Stimulated activated CD8-positive, alpha-beta memory T cell treated with anti-CD3 and anti-CD28 coated beads, Interleukin-12 subunit alpha, Interleukin-12 subunit beta, amount 100 ng/mL, for 4 hours (primary cell): Measurements from ENCODE around the gene EYA2.

ENCODE experiments used
- DNase-seq: peaks from one replicate; pipeline ENCODE4 v3.0.0-alpha.2; 2020; ENCODE audit warnings: low read depth

Gene EYA2

DNA sequence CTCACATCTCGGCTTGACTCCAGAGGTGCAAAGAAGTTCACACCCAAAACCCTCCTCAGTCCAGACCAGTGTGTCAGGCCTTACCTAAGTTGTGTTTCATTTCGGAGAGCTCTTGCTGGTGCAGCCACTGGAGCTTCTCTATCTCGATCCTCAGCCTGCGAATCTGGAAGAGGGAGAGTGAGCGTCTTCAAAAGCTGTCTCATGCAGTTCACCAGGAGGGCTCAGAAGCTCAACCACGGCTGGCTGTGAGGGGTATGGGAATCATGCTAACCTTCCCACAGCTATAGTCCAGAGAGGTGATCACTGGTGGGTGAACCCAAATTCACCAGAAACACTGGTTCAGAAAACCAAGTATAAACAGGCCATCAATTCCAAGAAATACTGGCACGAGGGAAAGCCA is 332.5 kb downstream of the EYA2 start:
- no peak for DNase-seq

DNA sequence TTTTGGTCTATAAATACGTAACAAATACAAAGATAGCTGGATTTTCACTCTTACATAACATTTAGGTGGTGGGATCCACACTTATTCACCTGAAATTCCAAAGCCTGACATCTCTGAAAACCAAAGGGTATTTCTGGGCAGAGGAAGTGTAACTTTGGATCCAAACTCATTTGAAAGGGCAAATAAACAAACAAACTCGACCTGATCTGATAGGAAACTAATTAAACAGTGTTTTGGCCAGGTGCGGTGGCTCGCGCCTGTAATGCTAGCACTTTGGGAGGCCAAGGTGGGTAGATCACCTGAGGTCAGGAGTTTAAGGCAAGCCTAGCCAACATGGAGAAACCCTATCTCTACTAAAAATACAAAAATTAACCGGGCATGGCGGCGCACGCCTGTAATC is 332.9 kb downstream of the EYA2 start:
- DNase-seq, result no peak

DNA sequence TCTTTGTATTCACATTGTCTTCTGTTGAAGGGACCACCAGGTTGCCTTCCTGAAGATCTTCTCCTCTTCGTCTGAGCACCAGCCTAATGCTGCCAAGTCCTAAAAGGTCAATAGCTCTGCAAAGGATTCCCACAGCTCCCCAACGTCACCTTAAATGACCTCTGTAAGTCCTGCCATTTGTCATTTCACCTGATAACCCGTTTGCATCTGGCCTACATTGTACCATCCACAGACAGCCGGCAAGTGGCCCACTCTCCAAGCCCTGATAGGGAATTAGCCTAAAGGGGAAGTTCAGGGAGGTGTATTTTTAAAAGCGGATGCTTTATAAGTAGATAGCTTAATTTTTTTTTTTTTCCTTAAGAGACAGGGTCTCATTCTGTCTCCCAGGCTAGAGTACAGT is 334.0 kb downstream of the EYA2 start:
- DNase-seq, result no peak

DNA sequence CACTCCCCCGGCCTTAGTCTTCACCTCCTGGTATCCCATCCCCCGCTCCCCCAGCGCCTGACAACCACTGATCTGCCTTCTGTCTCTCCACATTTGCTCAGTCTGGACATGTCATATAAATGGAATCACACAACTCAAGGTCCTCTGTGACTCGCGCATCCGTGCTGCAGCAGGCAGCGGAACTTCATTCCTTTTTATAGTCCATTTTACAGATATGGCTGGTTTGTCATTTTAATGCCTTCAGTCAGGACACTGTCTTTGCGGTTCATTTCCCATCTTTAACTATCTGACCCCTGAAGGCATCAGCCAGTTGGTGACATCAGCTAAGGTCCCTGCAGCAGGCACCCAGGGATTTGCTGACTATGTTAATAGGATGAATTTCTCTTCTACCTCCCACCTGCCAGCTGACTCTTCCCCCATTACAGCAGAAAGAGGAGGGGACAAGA is 336.2 kb downstream of the EYA2 start:
- no peak for DNase-seq

DNA sequence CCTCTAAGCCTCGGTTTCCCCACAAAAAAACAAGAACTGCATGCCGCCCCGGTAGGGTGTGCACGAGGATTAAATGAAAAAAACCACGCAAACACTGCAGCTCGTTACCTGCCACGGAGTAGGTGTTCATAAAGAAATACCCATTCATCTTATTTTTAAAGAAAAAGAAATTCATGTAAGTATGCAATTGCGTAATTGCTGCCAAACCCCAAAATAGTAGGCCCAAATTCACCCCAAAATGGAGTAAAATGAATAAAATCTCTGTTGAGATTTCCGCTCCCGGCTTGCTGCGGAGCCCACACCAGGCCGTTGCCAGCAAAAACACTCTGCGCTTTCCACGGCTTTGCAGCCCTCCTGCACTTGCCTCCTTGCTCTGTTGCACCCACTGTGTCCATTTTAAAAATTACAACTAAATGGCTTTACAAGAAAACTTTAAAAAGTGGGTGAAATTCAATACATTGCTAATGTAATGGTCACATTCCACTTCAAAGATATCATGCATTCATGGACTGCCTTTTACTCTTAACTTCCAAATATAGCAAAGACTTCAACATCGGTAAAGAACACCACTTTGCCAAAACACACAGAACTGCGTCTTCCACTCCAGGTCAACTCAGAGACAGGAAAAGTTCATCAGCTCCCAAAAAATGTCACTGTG is 336.9 kb downstream of the EYA2 start:
- DNase-seq, result no peak

DNA sequence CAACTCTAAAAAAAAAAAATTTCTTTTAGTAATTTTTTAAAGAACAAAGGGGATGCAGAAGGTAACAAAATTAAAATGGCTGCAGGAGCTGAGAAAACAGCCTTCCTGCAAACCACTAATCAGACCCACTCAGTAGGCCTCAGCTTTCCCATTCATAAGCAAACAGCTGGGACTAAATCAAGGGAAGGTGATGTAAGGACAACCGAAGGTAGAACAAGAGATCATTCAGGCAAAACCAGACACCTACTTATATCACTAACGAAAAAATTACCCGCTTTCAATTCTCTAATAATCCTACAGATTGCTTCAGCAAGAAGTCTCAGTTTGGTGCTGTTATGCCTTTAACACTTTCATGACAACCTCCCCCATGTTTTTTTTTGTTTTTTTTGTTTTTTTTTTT is 337.9 kb downstream of the EYA2 start:
- no peak for DNase-seq

DNA sequence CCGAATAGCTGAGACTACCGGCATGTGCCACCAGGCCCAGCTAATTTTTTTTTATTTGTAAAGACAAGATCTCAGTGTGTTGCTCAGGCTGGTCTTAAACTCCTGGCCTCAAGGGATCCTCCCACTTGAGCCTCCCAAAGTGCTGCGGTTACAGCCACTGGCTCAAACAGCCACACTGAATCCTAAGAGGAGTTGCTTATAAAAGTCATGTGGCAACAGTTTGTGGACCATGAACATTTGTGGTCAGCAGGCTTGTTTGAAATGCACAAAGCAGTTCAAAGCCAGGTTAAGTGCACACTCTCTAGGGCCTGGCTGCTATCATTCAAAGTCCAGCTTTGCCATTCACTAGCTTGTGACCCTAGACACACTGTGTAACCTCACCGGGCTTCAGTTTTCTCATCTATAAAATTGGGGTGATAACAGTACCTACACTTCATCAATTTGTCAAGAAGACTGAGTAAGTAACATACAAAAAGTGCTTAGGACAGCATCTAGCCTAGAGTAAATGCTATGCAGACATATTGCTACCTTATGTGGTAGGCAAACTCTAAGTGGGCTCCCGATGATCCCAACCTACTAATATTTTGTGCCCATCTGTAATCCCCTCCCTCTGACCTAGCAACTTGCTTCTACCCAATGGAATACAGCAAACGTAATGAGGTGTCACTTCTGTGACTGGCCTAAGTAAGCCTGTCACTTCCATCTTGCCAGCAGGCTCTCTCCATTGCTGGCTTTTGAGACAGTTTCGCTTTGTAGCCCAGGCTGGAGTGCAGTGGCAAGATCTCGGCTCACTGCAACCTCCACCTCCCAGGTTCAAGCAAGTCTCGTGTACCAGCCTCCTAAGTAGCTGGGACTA is 338.9 kb downstream of the EYA2 start:
- DNase-seq, result no peak

DNA sequence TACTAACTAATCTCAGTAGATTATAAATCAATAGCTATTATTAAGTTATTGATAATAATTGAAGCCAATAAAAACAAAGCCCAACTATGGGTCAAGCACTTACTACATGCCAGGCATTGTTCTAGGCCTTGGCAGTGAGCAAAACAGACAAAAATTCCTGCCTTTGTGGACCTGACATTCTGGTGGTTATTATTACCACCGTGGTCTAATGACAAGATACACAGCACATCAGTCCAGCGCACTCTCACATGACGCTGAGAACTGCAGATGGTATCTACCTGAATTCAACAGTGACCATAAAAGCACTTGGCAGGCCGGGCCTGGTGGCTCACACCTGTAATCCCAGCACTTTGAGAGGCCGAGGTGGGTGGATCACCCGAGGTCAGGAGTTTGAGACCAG is 340.5 kb downstream of the EYA2 start:
- no peak for DNase-seq

DNA sequence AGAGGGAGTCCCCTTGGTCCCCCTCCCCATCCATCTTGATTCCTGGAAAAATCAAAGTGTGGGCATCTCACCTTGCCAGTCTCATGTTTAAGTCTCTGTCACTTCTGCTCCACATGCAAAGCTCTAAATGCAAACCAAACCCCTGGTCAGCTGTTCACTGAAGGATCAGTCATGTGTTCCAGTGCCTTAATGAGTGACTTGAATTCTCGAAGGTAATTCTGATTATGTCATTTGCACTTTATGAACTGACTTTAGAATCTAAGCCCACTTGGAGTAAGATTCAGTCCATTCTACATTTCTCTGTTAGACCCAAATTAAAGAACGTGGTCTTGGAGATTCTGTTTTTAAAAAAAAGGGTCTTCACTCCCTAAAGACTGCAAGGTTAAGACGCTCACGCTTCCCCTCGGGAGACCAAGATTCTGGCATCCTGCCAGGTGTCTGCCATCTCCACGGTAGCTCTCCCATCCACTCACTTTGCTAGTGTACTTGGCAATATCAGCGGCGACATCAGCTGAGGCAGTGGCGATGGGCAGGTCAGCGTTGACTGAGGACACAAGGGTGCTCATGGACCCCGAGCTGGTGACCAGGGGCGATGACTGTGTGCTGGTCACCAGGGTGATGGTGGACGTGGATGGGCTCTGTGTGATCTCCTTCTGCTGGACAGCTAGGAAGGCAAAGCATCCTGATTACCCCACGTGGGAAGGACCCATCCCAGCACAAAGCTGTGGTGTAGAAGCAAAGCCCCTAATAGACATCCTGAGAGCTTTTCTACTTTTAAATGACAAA is 341.4 kb downstream of the EYA2 start:
- DNase-seq, result no peak

DNA sequence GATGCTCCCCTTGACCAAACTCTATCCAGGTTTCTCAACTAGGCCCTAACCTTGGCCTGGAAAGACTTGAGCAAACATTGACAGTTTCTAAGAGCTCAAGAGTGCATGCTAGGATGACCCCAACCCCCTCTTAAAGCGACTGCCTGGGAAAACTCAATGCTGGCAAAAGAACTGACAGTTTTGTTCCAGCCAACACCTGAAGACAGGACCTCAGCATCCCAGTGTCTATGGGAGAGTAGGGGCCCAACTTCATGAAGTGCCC is 341.9 kb downstream of the EYA2 start:
- no peak for DNase-seq

DNA sequence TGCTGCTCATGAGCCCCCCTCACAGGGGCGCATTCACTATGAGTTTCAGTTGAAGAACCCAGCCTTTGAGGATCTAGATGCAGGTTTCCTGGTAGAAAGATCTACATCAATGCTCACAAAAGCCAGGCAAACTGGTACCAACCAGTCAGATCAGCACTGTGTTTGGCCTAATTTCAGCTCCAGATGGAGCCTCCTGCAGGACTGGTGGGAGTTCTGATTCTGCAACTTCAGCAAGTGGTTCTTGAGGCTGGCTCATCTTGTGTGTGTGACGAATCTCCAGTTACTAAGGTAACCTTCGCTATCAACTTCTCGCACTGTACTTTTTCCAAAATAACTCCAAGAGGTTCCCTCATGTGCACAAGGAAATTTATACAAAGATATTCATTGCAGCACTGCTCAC is 343.1 kb downstream of the EYA2 start:
- DNase-seq, result no peak
